A673 (cell line): ENCODE data around the gene TTI1.

Experiments used
- CTCF ChIP-seq: fragments of 300-800, 200-600 bp; sonication (generic); conservative IDR thresholded peaks from 2 replicates; pipeline ENCODE4 v1.5.1; 2017; ENCODE audit warnings: low read depth, mild to moderate bottlenecking, antibody characterized with exemption, low read length, moderate library complexity, mixed read lengths
- EZH2 ChIP-seq: fragments of 200-600 bp; sonication (generic); IDR thresholded peaks from 2 replicates; pipeline ENCODE4 v1.6.1; 2017; ENCODE audit warnings: borderline replicate concordance, low read depth, mild to moderate bottlenecking, mixed read lengths, antibody characterized with exemption, low read length; ENCODE audit not compliant: poor library complexity, severe bottlenecking

- TF ChIP-seq CTCF (no peak), EZH2 (no peak)
Observed at GRCh38 chr20:38062890-38063289, 29.6 kb upstream of the TTI1 start.
